HCT116 (cell line): ENCODE data around the gene TGM1. TPM values are rescaled to one million over a fixed set of nuclear protein-coding genes. Genes with fewer than 3 reads are reported as not detected.

Experiments used
- ATAC-seq: fragments of 200-7000 bp; cut with Tn5 transposase; 2 replicates; pipeline ENCODE4 v1.9.1; 2020; ENCODE audit warnings: mild to moderate bottlenecking, moderate library complexity
- BruUV-seq: library from RNA; stranded (reverse); fragments of 400-500 nt; replicated peaks from 2 replicates; lab custom pipeline; 2021; lab: Mats Ljungman, UMichigan
- CTCF ChIA-PET: fragments of 300-600 bp; sonication (Branson Sonifier 250); formaldehyde crosslinking; loops from one replicate; lab custom pipeline; 2021; ENCODE audit warnings: antibody characterized with exemption; lab: Charles Lee
- POLR2A ChIA-PET: fragments of 300-600, 350-600 bp; sonication (Branson Sonifier 250); formaldehyde crosslinking; loops from one replicate; lab custom pipeline; 2021; ENCODE audit warnings: antibody characterized with exemption; lab: Charles Lee
- RAD21 ChIA-PET, 2 experiments: fragments of 300-600 bp; sonication (Branson Sonifier 250); formaldehyde crosslinking; loops; one replicate each; lab custom pipeline; 2023; ENCODE audit warnings: low total read pairs in 2 of 2; ENCODE audit not compliant: uncharacterized antibody in 2 of 2, unreplicated experiment in 2 of 2, low non-redundant PET in 1 of 2; lab: Charles Lee
- DNase-seq: peaks from one replicate; pipeline ENCODE4 v3.0.0-alpha.2; 2010; ENCODE audit warnings: low read depth, low spot score
- H2AFZ ChIP-seq: fragments of 200-600 bp; shearing (Covaris generic), sonication (generic); 2 replicates; pipeline ENCODE4 v1.6.1; 2017; ENCODE audit warnings: low read depth, mixed run types, mixed read lengths, antibody characterized with exemption, low read length; ENCODE audit not compliant: poor library complexity, severe bottlenecking
- H3K27ac ChIP-seq: 2 replicates; pipeline ENCODE4 v1.5.1; 2012; ENCODE audit warnings: low read depth, low read length
- H3K27me3 ChIP-seq: fragments of 200-600 bp; sonication (generic); 2 replicates; pipeline ENCODE4 v1.6.1; 2016; ENCODE audit warnings: mixed run types, low read length, mixed read lengths; ENCODE audit not compliant: insufficient read depth
- H3K36me3 ChIP-seq, 2 experiments: fragments of 200-500 bp in 1 of 2; fragments of 200-600 bp in 1 of 2; sonication (Bioruptor generic) in 1 of 2; sonication (generic) in 1 of 2; 2 replicates each; pipeline versions ENCODE4 v1.5.1 to v1.6.1; 2014 to 2016; ENCODE audit warnings: low read length in 2 of 2, inconsistent platforms in 1 of 2, mixed read lengths in 1 of 2, mixed run types in 1 of 2; ENCODE audit not compliant: insufficient read depth in 2 of 2, control insufficient read depth in 1 of 2
- H3K4me1 ChIP-seq, 2 experiments: fragments of 200-600 bp in 1 of 2; sonication (generic) in 1 of 2; 2 replicates each; pipeline versions ENCODE4 v1.5.1 to v1.6.1; 2012 to 2017; ENCODE audit warnings: low read length in 2 of 2, inconsistent platforms in 1 of 2, mild to moderate bottlenecking in 1 of 2, mixed read lengths in 1 of 2, mixed run types in 1 of 2, moderate library complexity in 1 of 2; ENCODE audit not compliant: insufficient read depth in 2 of 2, control insufficient read depth in 1 of 2
- H3K4me2 ChIP-seq: fragments of 200-600 bp; sonication (generic); 2 replicates; pipeline ENCODE4 v1.6.1; 2017; ENCODE audit warnings: mixed run types, low read length, mixed read lengths
- H3K4me3 ChIP-seq, 2 experiments: fragments of 200-600 bp in 1 of 2; sonication (generic) in 1 of 2; replicated peaks in 1 of 2; 2 replicates each; pipeline ENCODE4 v1.5.1; 2011 to 2016; ENCODE audit warnings: low read length in 2 of 2, control low read depth in 1 of 2, low read depth in 1 of 2, mild to moderate bottlenecking in 1 of 2, mixed read lengths in 1 of 2, mixed run types in 1 of 2
- H3K79me2 ChIP-seq: fragments of 200-600 bp; sonication (generic); 2 replicates; pipeline ENCODE4 v1.6.1; 2017; ENCODE audit warnings: mild to moderate bottlenecking, mixed run types, low read length, moderate library complexity, mixed read lengths; ENCODE audit not compliant: insufficient read depth
- H3K9ac ChIP-seq: fragments of 200-600 bp; sonication (generic); 2 replicates; pipeline ENCODE4 v1.6.1; 2016; ENCODE audit warnings: low read length, mixed read lengths
- H3K9me2 ChIP-seq: fragments of 200-600 bp; sonication (generic), shearing (Covaris generic); 2 replicates; pipeline ENCODE4 v1.6.1; 2017; ENCODE audit warnings: mixed run types, mild to moderate bottlenecking, moderate library complexity; ENCODE audit not compliant: insufficient read depth
- H3K9me3 ChIP-seq, 2 experiments: fragments of 200-500 bp in 1 of 2; fragments of 200-600 bp in 1 of 2; sonication (Bioruptor generic) in 1 of 2; sonication (generic) in 1 of 2; 2 replicates each; pipeline ENCODE4 v1.6.1; 2014 to 2017; ENCODE audit warnings: low read length in 2 of 2, mixed read lengths in 2 of 2, inconsistent platforms in 1 of 2, low read depth in 1 of 2, mild to moderate bottlenecking in 1 of 2, mixed run types in 1 of 2, moderate library complexity in 1 of 2; ENCODE audit not compliant: control insufficient read depth in 1 of 2, insufficient read depth in 1 of 2
- H4K20me1 ChIP-seq: fragments of 200-600 bp; sonication (generic), shearing (Covaris generic); 2 replicates; pipeline ENCODE4 v1.6.1; 2017; ENCODE audit warnings: mixed run types, mild to moderate bottlenecking, moderate library complexity; ENCODE audit not compliant: insufficient read depth
- ATF3 ChIP-seq: IDR thresholded peaks from 2 replicates; pipeline ENCODE4 v1.6.1; 2012
- CBX3 ChIP-seq: IDR thresholded peaks from 2 replicates; pipeline ENCODE4 v1.6.1; 2012; ENCODE audit warnings: low read depth
- CTCF ChIP-seq, 3 experiments: fragments of 200-600 bp in 1 of 3; sonication (generic) in 1 of 3; IDR thresholded peaks in 2 of 3; conservative IDR thresholded peaks in 1 of 3; 2 replicates each; pipeline ENCODE4 v1.5.1; 2012 to 2017; ENCODE audit warnings: low read depth in 2 of 3, low read length in 2 of 3, antibody characterized with exemption in 1 of 3, borderline replicate concordance in 1 of 3, control low read depth in 1 of 3, mild to moderate bottlenecking in 1 of 3, mixed read lengths in 1 of 3, mixed run types in 1 of 3, moderate library complexity in 1 of 3; ENCODE audit not compliant: insufficient read depth in 1 of 3
- MAX ChIP-seq: IDR thresholded peaks from 2 replicates; pipeline ENCODE4 v1.6.1; 2012
- POLR2A ChIP-seq: IDR thresholded peaks from 2 replicates; pipeline ENCODE4 v1.7.0; 2011; ENCODE audit warnings: borderline replicate concordance; ENCODE audit not compliant: insufficient read depth, insufficient read length; ENCODE audit errors: extremely low read depth
- SIN3A ChIP-seq: IDR thresholded peaks from 2 replicates; pipeline ENCODE4 v1.6.1; 2012; ENCODE audit warnings: low read depth
- SP1 ChIP-seq: IDR thresholded peaks from 2 replicates; pipeline ENCODE4 v1.6.1; 2012; ENCODE audit warnings: low read depth
- SRF ChIP-seq: IDR thresholded peaks from 2 replicates; pipeline ENCODE4 v1.6.1; 2012; ENCODE audit warnings: low read depth
- TCF7L2 ChIP-seq: IDR thresholded peaks from 2 replicates; pipeline ENCODE4 v1.7.0; 2011; ENCODE audit warnings: borderline replicate concordance, inconsistent platforms; ENCODE audit not compliant: insufficient read depth, insufficient read length; ENCODE audit errors: extremely low read depth
- intact Hi-C: fragments of 100-400 bp; cut with micrococcal nuclease; formaldehyde crosslinking; loops from 2 replicates; pipeline ENCODE4 v1.10.0; 2022
- total RNA-seq: library from RNA; stranded (reverse); gene quantifications from one replicate; pipeline ENCODE4 v1.2.1, GENCODE V29; 2021; ENCODE audit not compliant: unreplicated experiment

TGM1 gene
- total RNA-seq, 1 experiment from 2014 or later = 5.6 TPM

- Histone ChIP-seq H3K4me3 (no peak overlapping the region), H3K4me1 (peaks cover 4 to 8% of the 10 kb centered on the region in 2 experiments), H4K20me1 (no peaks in the 10 kb centered on the region), H3K36me3 (no peaks in the 10 kb centered on the region; a peak in 1 of 4 replicates), H3K27me3 (no peaks in the 10 kb centered on the region), H3K27ac (no peak overlapping the region), H3K9me3 (no peaks in the 10 kb centered on the region), H3K9me2 (no peaks in the 10 kb centered on the region), H2AFZ (no peak overlapping the region), H3K9ac (no peak overlapping the region), H3K79me2 (no peaks in the 10 kb centered on the region), H3K4me2 (no peak overlapping the region)
- no peak for ATAC-seq
- no peak for TF ChIP-seq TCF7L2
- no peak for TF ChIP-seq ATF3
- no peak for TF ChIP-seq SP1
- no peak for TF ChIP-seq CTCF (IDR thresholded peaks at IDR 0.05 in 2 of 3, conservative IDR thresholded peaks at IDR 0.05 in 1 of 3; ENCODE audit: borderline replicate concordance in 1 of 3, insufficient read depth in 1 of 3, low read depth in 2 of 3, low read length in 2 of 3)
- TF ChIP-seq POLR2A = no peak
- TF ChIP-seq SRF = no peak
- TF ChIP-seq CBX3 = no peak
- TF ChIP-seq SIN3A = no peak
- no peak for TF ChIP-seq MAX
- intact Hi-C loops = no loop called here
- ChIA-PET RAD21 (no interaction called here), CTCF (no interaction called here), POLR2A (no interaction called here)
- DNase-seq = no peak
- no TSS peak for BruUV-seq
These were observed 9.0 kb downstream of the TGM1 start for GRCh38 chr14:24253936-24254335.
